ENCODE results near the gene B4GALNT3.
A peak's percentile ranks its signal among the peaks of the same experiment; 100 is the strongest.
"Not testable (repeated sequence)": the region's sequence is repeated elsewhere in the genome, so short reads cannot be mapped to it uniquely, and the experiment has no call there.

B4GALNT3 gene

DNA sequence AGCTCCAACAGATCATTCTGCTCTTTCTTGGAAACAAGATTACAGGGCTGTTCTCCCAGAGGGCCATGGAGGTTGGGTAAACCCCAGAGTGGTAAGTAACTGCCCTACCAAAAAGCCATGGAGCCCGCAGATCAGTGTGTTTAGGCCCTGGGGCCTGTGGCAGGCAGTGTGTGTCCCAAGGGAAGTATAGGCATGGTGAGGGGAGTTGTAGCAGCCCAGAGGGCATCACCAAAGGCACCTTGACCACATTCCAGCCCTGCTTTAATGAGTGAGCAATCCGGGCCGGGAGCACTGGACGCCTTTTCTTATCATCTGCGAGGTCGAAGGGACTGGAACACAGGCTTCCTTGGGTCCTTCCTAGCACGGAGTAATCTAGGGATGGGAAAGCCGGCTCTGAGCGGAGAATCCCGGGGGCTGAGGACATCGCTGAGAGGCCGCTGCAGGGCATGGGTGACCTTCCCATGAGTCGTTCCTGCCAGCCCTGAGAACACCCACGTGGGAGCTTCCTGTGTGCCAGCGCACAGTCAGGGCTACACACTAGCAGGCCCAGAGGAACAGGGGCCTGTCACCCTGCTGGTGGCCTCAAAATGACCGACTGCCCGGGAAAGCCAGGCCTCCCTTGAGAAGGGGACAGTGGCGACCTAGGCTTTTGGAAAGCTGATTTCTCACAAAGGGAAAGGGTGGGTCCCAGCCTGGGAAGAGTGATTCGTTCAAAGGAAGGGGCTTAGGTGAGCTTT is 112.2 kb downstream of the B4GALNT3 start:
- Histone ChIP-seq H3K9ac (peak overlapping the region in 5 of 11 experiments; percentile 3 to 55 (median 25); a peak in 4 of 22 replicates), H4K20me1 (no peaks in the 10 kb centered on the region), H3K27me3 (peaks cover 0 to 4% (median 0%) of the 10 kb centered on the region in 11 experiments; a peak in 1 of 22 replicates), H3K4me3 (no peak overlapping the region), H3K4me2 (peak overlapping the region; percentile 35 to 79 (median 59)), H3K4me1 (peaks cover 50 to 79% (median 56%) of the 10 kb centered on the region in 10 experiments), H3K36me3 (no peaks in the 10 kb centered on the region), H3K27ac (peak overlapping the region in 5 of 11 experiments; percentile 3 to 41 (median 18); a peak in 5 of 22 replicates), H3K9me3 (replicated peaks in 1 of 11) (peaks cover 0 to 7% (median 0%) of the 10 kb centered on the region in 11 experiments; a peak in 1 of 22 replicates)
- TF ChIP-seq Cebpa-rat (IDR thresholded peaks at IDR 0.05), result no peak

GRCh38 chr12:572532-572899 is 112.8 kb downstream of the B4GALNT3 start:
- Histone ChIP-seq H3K4me1 (peaks cover 50 to 84% (median 57%) of the 10 kb centered on the region in 10 experiments), H3K9ac (peak overlapping the region in 3 of 11 experiments; percentile 18 to 55 (median 25); a peak in 2 of 22 replicates), H3K27ac (peak overlapping the region in 3 of 11 experiments; percentile 3 to 41 (median 25); a peak in 3 of 22 replicates), H3K36me3 (no peaks in the 10 kb centered on the region), H3K4me3 (no peak overlapping the region), H3K27me3 (peaks cover 0 to 4% (median 0%) of the 10 kb centered on the region in 11 experiments; a peak in 1 of 22 replicates), H3K9me3 (replicated peaks in 1 of 11) (peaks cover 0 to 7% (median 0%) of the 10 kb centered on the region in 11 experiments; a peak in 1 of 22 replicates), H3K4me2 (peak overlapping the region in 9 of 11 experiments; percentile 35 to 79 (median 59); a peak in 16 of 22 replicates), H4K20me1 (no peaks in the 10 kb centered on the region)
- TF ChIP-seq Cebpa-rat (IDR thresholded peaks at IDR 0.05), result no peak

DNA sequence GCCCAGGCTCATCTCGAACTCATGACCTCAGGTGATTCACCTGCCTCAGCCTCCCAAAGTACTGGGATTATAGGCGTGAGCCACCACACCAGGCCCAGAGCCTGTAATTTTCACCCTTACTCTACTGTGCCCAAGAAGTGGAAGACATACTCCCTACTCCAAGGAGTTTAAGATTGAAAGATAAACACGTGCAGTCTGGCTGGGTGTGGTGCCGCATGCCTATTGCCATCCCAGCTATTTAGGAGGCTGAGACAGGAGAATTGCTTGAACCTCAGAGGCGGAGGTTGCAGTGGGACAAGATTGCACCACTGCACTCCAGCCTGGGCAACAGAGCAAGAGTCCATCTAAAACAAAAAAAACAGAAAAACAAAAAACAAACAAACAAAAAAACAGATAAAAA is 113.5 kb downstream of the B4GALNT3 start:
- Histone ChIP-seq H3K27ac (no peak overlapping the region), H3K27me3 (peaks cover 0 to 4% (median 0%) of the 10 kb centered on the region in 11 experiments; a peak in 1 of 22 replicates), H3K4me1 (peaks cover 50 to 89% (median 60%) of the 10 kb centered on the region in 10 experiments), H3K9me3 (replicated peaks in 1 of 11) (peaks cover 0 to 7% (median 0%) of the 10 kb centered on the region in 11 experiments; a peak in 1 of 22 replicates), H3K9ac (no peak overlapping the region), H3K36me3 (no peaks in the 10 kb centered on the region), H4K20me1 (no peaks in the 10 kb centered on the region), H3K4me2 (0 out of 22 replicates have a peak overlapping the region, but pooled peaks of 1 of the 11 experiments have one; percentile 79), H3K4me3 (no peak overlapping the region)
- TF ChIP-seq Cebpa-rat (IDR thresholded peaks at IDR 0.05), result no peak

GRCh38 chr12:574475-575128 is 114.9 kb downstream of the B4GALNT3 start:
- peak overlapping the region in 4 of 11 experiments; percentile 8 to 74 (median 48); a peak in 5 of 22 replicates for H3K27ac ChIP-seq
- peaks cover 43 to 88% (median 56%) of the 10 kb centered on the region in 10 experiments for H3K4me1 ChIP-seq
- H3K4me2 ChIP-seq, result peak overlapping the region; percentile 50 to 81 (median 57); a peak in 14 of 22 replicates
- no peak for TF ChIP-seq Cebpa-rat (IDR thresholded peaks at IDR 0.05)
- peak overlapping the region in 2 of 11 experiments; percentile 40 to 68; a peak in 1 of 22 replicates for H3K9ac ChIP-seq
- H4K20me1 ChIP-seq, result no peaks in the 10 kb centered on the region
- no peak overlapping the region for H3K4me3 ChIP-seq
- H3K36me3 ChIP-seq, result no peaks in the 10 kb centered on the region
- H3K9me3 ChIP-seq (replicated peaks in 1 of 11), result peaks cover 0 to 7% (median 0%) of the 10 kb centered on the region in 11 experiments; a peak in 1 of 22 replicates
- H3K27me3 ChIP-seq, result no peaks in the 10 kb centered on the region

GRCh38 chr12:575129-575502 is 115.4 kb downstream of the B4GALNT3 start:
- Histone ChIP-seq H3K4me3 (no peak overlapping the region), H3K4me2 (peak overlapping the region; percentile 50 to 81 (median 57); a peak in 19 of 22 replicates), H3K4me1 (peaks cover 38 to 84% (median 53%) of the 10 kb centered on the region in 10 experiments), H3K36me3 (no peaks in the 10 kb centered on the region), H3K27me3 (no peaks in the 10 kb centered on the region), H3K9ac (peak overlapping the region in 5 of 11 experiments; percentile 40 to 68 (median 66); a peak in 6 of 22 replicates), H4K20me1 (no peaks in the 10 kb centered on the region), H3K9me3 (replicated peaks in 1 of 11) (peaks cover 0 to 7% (median 0%) of the 10 kb centered on the region in 11 experiments; a peak in 1 of 22 replicates), H3K27ac (peak overlapping the region in 7 of 11 experiments; percentile 8 to 79 (median 74); a peak in 9 of 22 replicates)
- TF ChIP-seq Cebpa-rat (IDR thresholded peaks at IDR 0.05), result no peak

DNA sequence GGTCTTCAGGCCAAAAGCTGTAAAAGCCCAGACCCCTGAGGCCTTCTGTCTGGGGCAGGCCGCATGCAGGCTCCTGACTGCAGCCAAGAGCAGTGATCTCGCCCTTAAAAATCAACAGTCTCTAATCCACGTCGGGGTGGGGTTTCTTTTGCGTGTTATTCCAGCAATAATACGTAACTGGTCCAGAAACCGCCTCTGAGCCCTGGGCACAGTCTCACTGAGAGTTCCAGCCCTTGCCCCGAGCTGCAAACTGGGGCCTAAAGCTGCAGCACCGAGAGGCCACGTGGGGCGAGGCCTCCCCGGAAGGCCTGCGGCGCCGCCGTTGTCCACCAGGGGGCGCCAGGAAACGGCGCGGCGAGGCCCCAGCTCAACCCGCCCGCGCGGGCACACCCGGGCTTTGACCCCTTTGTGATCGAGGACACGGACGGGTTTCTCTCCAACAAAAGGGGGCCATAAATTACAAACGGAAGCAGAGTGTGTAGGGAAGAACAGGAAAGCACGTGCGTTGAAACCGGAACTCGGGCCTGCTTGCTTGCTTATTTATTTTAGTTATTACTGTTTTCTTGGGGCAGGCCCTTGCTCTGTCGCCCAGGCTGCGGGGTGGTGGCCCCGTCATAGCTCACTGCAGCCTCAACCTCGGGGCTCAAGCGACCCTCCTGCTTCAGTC is 116.3 kb downstream of the B4GALNT3 start:
- peak overlapping the region; percentile 35 to 84 (median 71); a peak in 21 of 22 replicates for H3K27ac ChIP-seq
- TF ChIP-seq Cebpa-rat (IDR thresholded peaks at IDR 0.05), result no peak
- H3K4me2 ChIP-seq, result peak overlapping the region; percentile 50 to 81 (median 57)
- H4K20me1 ChIP-seq, result no peaks in the 10 kb centered on the region
- no peaks in the 10 kb centered on the region for H3K36me3 ChIP-seq
- peaks cover 0 to 7% (median 0%) of the 10 kb centered on the region in 11 experiments; a peak in 1 of 22 replicates for H3K9me3 ChIP-seq (replicated peaks in 1 of 11)
- H3K9ac ChIP-seq, result peak overlapping the region; percentile 38 to 70 (median 65); a peak in 19 of 22 replicates
- H3K27me3 ChIP-seq, result no peaks in the 10 kb centered on the region
- H3K4me1 ChIP-seq, result peaks cover 34 to 76% (median 45%) of the 10 kb centered on the region in 10 experiments
- peak overlapping the region in 1 of 10 experiments; percentile 20; a peak in 1 of 20 replicates for H3K4me3 ChIP-seq

GRCh38 chr12:576615-577110 is 116.9 kb downstream of the B4GALNT3 start:
- H4K20me1 ChIP-seq, result no peaks in the 10 kb centered on the region
- TF ChIP-seq Cebpa-rat (IDR thresholded peaks at IDR 0.05), result no peak
- peak overlapping the region in 1 of 10 experiments; percentile 20; a peak in 1 of 20 replicates for H3K4me3 ChIP-seq
- peak overlapping the region; percentile 50 to 81 (median 57) for H3K4me2 ChIP-seq
- peaks cover 0 to 7% (median 0%) of the 10 kb centered on the region in 11 experiments; a peak in 1 of 22 replicates for H3K9me3 ChIP-seq (replicated peaks in 1 of 11)
- H3K36me3 ChIP-seq, result no peaks in the 10 kb centered on the region
- peak overlapping the region in 10 of 11 experiments; percentile 38 to 70 (median 64); a peak in 17 of 22 replicates for H3K9ac ChIP-seq
- H3K27ac ChIP-seq, result peak overlapping the region; percentile 35 to 84 (median 71); a peak in 21 of 22 replicates
- H3K27me3 ChIP-seq, result no peaks in the 10 kb centered on the region
- H3K4me1 ChIP-seq, result peaks cover 28 to 70% (median 39%) of the 10 kb centered on the region in 10 experiments

- not testable (repeated sequence) for H3K27ac ChIP-seq; H3K27me3 ChIP-seq; H3K4me3 ChIP-seq; H4K20me1 ChIP-seq; H3K9me3 ChIP-seq (replicated peaks in 1 of 11); H3K36me3 ChIP-seq
- peaks cover 20 to 55% (median 30%) of the 10 kb centered on the region in 10 experiments for H3K4me1 ChIP-seq
- peak overlapping the region in 4 of 11 experiments; percentile 40 to 77 (median 59); a peak in 7 of 22 replicates for H3K4me2 ChIP-seq
- peak overlapping the region in 1 of 11 experiments; percentile 41; a peak in 2 of 22 replicates for H3K9ac ChIP-seq
Observed at GRCh38 chr12:577994-578747, 118.4 kb downstream of the B4GALNT3 start.
